GM20000 (cell line): Measurements from ENCODE around the gene RMND5B.

Experiments used
- DNase-seq: peaks from one replicate; pipeline ENCODE4 v3.0.0; 2012; ENCODE audit warnings: low spot score
- TF ChIP-seq, protein P1 (sequence below): IDR thresholded peaks from 2 replicates; pipeline ENCODE4 v1.5.1; 2012; ENCODE audit warnings: mild to moderate bottlenecking, control low read depth; ENCODE audit errors: extremely low read depth, missing control alignments

Gene RMND5B

DNA sequence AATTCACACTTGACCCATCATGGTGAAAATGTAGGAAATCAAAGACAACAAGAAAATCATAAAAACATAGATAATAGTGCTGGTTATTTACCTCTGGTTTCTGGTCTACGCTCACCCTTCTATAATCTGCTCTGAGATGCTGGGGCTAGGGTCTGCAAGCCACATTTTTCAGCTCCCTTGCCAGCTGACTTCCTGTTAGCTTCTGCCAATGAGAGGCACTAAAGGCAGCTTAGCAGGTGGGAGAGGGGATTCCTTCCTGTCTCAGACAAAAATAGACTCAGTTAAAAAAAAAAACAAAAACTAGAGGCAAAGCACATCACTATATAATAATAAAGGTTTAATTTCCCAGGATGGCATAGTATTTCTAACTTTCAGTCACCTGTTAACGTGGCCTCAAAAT lies 37.7 kb upstream of the RMND5B start:
- TF ChIP-seq, protein P1, sequence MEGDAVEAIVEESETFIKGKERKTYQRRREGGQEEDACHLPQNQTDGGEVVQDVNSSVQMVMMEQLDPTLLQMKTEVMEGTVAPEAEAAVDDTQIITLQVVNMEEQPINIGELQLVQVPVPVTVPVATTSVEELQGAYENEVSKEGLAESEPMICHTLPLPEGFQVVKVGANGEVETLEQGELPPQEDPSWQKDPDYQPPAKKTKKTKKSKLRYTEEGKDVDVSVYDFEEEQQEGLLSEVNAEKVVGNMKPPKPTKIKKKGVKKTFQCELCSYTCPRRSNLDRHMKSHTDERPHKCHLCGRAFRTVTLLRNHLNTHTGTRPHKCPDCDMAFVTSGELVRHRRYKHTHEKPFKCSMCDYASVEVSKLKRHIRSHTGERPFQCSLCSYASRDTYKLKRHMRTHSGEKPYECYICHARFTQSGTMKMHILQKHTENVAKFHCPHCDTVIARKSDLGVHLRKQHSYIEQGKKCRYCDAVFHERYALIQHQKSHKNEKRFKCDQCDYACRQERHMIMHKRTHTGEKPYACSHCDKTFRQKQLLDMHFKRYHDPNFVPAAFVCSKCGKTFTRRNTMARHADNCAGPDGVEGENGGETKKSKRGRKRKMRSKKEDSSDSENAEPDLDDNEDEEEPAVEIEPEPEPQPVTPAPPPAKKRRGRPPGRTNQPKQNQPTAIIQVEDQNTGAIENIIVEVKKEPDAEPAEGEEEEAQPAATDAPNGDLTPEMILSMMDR, result no peak
- no peak for DNase-seq

DNA sequence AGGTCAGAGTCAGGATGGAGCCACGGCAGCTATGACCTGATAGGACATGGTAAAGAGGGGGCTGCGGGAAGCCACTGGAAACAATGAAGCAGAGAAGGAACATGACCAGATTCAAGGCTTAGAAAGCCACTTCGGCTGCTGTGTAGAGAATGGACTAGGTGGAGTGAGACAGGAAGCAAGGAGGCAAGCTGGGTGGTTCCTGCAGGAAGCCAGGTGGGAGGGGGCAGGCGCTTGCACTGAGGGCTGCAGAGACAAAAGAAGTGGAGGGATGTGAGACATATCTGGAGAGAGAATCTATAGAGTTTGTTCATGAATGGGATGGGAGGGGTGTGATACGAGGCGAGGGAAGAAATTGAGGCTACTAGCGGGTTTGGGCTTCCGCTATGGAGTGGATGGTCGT lies 36.5 kb upstream of the RMND5B start:
- TF ChIP-seq, protein P1, result no peak
- DNase-seq, result no peak

DNA sequence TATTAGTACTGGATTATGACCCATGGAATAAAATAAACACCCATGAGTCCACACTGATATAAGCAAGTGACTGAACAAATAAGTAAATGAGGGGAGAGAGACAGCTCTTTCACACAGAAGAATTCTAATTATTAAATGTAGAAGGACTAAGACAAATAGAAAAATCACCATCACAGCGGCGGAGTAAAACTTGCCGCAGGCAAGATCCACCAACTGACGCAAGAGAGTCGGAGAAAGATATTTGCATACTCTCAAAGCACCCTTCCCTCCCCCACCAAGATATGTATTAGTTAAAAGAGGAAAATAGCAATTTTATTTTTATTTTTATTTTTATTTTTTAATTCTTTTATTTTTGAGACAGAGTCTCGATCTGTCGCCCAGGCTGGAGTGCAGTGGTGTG lies 32.1 kb upstream of the RMND5B start:
- DNase-seq, result no peak
- TF ChIP-seq, protein P1, result no peak

DNA sequence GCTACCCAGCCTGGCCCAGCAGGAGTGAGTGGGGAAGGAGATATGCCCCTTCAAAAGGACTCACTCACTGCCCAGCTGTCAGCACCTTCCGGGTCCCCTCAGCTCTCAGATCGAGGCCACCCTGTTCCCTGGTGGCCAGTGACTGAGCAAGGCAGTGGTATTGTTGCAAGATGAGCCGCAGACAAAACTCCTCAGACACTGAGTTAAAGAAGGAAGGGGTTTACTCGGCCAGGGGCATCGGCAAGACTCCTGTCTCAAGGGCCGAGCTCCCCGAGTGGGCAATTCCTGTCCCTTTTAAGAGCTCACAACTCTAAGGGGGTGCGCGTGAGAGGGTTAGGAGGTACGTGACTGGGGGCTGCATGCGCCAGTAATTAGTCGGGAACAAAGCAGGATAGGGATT lies 27.2 kb upstream of the RMND5B start:
- TF ChIP-seq, protein P1, result no peak
- no peak for DNase-seq

DNA sequence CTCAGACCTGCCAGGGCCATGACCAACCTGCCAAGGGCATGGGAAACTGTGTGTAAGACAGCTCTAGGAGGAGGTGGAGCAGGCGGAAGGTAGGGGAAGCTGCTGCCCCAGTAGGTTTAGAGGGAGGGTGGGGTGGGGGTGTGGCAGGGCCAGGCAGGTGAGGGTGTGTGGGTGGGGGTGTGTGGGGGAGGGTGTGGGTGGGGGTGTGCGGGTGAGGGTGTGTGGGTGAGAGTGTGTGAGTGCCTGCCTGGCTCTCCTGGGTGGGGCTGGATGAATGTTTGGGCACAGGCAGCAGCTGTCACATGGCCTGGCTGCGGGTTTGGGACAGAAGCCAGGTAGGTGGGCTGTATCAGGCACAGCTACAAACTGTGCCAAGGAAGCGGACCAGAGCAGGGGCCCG lies 26.3 kb upstream of the RMND5B start:
- TF ChIP-seq, protein P1, result no peak
- no peak for DNase-seq

DNA sequence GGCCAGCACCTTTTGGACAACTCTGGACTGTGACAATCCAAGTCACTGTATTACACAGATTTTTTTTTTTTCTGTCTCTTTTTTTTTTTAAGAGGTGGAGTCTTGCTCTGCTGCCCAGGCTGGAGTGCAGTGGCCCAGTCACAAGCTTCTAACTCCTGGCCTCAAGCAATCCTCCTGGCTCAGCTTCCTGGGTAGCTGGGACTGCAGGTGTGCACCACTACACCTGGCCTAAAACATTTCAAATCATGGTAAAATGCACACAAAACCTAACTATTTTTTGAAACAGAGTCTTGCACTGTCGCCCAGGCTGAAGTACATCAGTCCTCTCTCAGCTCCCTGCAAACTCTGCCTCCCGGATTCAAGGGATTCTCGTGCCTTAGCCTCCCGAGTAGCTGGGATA lies 24.7 kb upstream of the RMND5B start:
- no peak for DNase-seq
- TF ChIP-seq, protein P1, result no peak

DNA sequence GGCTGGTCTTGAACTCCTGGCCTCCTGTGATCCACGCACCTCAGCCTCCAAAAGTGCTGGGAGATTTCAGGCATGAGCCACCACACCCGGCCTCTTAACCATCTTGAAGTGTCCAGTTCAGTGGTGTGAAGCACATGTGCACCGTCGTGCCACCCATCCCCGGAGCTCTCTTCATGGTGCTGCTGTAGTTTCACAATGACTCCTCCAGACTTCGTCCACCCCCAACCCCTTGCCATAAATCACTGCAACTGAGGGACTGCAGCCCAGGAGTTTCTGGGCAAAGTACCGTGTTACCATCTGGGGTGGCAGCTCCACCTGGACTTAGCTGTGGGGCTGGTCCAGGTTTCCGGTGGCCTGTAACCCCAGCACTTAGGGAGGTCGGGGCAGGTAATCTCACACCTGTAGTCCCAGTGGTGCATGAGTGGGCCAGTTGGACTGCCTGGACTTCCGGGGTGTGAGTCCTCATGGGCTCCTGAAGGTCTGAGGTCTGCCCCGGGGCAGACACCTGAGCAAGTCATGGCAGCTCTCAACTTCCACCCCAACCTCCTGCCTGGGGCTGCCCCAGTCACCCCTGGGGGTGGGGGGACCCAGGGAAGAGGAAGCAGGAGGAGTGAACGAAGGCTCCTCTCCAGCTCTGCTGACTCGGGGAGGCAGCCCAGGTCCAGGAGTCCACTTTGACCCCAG lies 24.1 kb upstream of the RMND5B start:
- TF ChIP-seq, protein P1, result no peak
- no peak for DNase-seq
